ENCODE data around the gene NEK4.
"Not testable (repeated sequence)": the region's sequence is repeated elsewhere in the genome, so short reads cannot be mapped to it uniquely, and the experiment has no call there.

NEK4 gene

DNA sequence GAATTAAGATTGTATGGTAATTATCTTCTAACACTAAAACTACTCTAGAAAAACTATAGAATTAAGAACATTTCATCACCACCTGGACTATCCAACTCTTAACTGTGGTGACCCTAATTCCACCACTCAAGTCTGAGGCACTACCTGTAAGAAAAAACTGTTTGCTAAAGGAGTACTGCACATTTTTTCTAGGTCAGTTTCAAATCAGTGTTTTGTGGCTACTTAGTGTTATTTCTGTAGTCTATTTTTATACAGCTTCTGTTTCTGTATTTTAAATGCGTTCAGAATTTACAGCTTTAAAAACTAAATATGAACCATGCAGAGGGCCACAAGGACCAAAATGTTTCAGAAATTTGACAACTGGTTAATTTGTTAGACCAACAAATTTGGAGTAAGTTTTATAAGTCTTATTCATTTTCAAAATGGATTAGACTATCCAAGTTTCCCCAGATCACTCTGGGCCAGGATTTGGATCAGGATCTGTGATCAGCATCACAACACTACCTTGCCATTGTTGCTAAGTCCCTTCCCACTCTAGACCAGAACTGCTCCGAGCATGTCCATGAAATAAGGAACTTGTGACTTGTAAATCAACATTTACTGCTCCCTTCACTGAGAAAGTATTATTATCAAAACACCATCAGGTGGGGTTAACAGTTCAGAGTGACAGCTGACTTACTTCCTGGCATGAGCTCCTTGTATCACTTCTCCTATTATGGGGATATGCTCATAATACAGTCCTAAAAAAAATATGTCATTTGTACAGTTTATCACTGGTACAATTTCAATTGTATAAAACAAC, 73.7 kb downstream of the NEK4 start:
- no peak for DNase-seq

DNA sequence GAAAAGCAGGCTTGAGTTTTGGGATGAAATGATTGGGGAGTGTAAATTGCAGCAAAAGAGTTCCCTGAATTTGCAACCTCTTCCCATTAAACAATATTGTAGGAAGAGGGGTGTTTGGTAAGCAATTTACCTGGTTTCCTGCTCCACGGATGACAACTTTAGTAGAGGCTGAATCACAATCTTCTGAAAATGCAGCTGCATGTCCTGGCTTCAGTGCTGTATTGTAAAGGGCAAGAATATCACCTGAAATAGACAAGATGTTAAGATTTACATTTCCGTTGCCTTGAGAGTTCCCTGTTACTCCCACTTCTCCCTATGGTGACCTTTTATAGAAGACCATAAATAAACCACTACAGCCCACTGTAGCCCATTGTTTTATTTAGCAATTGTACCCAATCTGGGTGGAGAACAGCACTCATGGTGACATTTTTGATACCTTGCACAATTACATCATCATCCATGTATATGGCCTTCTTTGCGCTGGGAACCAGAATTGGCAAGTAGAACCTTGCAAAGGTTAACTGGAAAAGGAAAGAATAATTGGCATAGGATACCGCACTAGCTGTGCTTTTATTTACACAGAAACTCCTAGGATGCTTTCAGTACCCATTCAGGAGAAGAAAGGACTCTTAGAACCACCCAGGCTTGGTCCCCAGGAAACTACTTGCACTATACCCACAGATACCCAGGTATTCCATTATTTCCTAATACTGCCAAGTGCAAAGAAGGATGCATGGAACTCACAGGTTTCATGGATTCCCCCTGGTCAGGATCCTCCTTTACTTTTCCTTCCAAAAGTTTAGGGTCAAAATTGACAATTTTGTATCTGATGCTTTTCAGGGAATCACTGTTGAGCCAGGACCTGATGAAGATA, 74.7 kb downstream of the NEK4 start:
- no peak for DNase-seq

DNA sequence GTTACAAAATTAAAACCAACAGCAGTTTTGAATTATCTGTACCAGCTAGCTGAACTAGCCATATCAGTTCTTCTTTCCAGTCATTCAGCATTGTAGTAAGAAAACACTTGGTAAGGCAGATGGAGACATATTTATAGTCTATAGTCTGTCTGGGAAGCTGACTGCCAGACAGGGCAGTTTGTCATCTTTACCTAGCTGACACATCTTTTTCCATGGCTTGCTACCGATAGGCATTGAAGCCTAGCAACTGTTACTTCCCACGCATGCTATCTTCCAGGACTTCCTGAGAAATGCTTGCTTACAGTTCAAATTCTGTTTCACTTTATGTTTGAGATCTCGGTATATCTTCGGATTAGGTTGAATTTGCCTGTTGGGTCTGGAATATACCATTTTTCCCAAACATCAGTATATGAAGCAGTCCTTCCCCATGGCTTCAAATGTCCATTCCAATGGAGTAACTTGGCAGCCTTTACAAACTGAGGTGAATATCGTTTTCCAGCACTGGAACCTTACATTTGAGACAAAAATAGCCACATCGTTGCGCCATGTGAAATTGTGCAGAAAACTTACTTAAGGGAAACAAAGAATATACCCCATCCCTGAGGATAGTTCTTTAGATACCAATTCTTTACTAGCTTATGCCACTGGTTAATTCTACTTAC, 76.1 kb downstream of the NEK4 start:
- DNase-seq: no peak

DNA sequence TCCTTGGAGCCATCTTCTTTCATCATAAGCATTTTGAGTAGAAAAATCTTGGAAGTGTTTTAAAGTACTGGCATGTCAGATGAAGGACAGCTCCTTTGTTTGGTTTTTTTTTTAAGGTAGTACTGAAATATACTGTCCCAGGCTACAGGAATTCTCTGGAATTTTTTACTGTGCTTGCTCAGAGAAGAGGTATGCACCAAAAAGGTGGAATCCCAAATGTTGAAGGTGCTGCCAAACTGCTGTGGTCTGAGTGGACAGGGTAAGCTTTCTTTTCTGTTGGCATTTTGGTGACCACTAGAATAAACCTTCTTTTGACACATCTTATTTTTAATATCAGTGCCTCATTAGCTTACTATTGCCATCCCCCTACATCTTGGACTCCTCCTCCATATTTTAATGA, 77.7 kb downstream of the NEK4 start:
- DNase-seq: no peak

DNA sequence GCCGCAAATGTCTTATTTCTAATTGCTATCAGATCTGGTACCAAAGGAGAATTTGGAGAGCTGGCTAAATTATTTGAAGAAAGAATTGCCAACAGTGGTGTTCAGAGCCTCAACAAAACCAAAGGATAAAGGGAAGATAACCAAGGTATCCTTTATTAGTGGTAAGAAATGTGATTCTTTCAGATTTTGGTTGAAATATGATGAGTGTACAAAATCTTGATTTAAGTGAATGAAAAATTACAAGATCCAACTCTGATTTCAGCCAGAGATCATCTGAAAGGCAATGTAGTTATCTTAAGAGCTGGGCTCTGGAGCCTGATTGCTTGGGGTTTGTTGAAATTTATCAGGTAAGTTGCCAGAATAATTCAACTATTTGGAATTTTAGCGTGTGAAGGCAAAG, 80.2 kb downstream of the NEK4 start:
- no peak for DNase-seq

DNA sequence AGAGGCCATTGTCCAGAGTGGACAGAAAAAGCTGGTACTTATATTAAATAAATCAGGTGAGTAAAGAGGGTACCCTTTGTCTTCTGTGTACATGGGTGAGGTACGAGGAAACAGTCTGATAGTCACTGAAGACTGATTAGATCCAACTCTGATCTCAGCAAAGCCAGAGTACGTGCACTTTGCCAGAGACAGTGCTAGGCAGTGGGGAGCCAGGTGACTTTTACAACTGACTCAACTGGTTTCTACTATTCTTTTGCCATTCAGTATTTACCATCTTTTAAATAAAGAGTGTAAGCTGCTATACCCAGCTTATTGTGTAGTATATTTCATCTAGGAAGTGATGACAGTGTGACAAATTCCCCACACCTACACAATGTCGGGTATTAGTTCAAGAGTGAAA, 81.6 kb downstream of the NEK4 start:
- DNase-seq: no peak

DNA sequence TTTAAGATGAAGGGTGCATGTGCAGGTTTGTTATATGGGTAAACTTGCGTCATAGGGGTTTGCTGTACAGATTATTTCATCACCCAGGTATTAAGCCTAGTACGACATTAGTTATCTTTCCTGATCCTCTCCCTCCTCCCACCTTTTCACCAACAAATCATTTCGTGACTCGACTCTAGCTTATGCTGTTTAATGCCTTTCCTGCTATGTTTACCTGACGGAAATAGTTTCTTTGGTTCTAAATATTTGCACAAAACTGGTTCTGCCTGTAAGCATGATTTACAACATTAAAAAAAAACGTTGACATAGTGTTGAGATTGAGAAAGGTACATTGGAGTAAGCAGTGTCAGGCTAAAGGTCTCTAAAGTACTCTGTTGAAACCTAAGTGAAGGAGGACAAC, 82.5 kb downstream of the NEK4 start:
- DNase-seq: no peak

DNA sequence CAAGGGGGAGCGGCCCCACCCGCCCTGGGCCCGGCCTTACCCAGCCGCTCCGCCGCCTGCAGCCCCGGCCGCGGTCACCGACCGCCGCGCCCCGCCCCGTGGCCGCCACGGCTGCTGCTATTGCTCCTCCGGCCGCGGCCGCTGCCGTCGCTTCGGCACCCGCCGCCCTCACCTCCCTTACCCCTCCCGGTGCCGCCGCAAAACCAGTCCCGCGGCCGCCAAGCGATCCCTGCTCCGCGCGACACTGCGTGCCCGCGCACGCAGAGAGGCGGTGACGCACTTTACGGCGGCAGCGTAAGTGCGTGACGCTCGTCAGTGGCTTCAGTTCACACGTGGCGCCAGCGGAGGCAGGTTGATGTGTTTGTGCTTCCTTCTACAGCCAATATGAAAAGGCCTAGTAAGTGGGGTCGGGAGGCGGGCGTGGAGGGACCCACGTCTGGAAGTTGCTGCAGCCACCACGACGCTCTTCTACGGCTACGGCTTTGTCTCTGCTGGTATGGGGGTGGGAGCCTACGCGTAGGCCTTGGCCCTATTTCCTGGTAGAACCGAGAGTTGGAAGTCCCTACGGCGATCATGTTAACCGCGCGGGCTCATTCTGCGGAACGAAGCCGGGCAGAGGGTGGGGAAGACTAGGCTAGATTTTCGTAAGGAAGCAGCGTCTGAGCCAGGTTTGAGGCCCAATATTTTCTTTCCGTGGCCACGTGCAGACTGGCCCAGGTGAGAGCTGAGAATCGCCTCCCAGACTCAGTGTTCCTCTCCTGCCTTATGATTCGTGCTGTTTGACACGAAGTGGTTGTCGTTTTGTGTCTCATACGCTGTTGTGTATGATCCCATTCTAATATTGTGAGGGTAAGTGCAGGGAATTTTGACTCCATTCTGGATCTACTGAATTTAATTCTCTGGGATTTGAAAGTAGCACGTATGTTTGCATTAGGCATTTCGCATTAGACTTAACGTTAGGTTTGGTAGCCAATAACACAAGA, 84.7 kb downstream of the NEK4 start, which contains the start of the genes GNL3 and PBRM1:
Gene GNL3 (plus strand): TSS at position 324 of the 983 bp plus-strand sequence. CDS start 61 bp downstream, at position 385.
Gene PBRM1 (minus strand): TSS at position 205 of the 983 bp plus-strand sequence.
- DNase-seq: peak; percentile 80 to 96 (median 92)

DNA sequence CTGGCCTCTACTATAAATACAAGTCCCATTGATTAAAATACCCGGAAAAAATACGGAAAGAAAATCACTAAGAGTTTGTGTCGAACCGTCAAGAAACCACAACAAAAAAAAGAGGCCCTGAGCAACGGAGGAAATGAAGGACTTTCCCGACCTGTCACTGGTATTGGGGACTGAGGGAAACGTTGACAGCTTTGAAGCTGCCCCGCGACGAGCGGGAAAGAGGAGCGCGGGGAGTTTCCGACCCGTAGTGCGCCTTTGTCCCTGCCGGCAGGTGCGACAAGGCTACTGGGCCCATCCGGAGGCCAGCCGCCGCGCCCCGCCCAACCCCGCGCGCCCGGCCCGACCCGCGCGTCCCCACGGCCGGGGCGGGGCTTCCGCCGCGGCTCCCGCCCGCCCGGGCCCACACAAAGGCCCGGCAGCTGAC, 85.4 kb downstream of the NEK4 start:
- DNase-seq: peak in 11 of 14 donors; percentile 70 to 96 (median 92)

DNA sequence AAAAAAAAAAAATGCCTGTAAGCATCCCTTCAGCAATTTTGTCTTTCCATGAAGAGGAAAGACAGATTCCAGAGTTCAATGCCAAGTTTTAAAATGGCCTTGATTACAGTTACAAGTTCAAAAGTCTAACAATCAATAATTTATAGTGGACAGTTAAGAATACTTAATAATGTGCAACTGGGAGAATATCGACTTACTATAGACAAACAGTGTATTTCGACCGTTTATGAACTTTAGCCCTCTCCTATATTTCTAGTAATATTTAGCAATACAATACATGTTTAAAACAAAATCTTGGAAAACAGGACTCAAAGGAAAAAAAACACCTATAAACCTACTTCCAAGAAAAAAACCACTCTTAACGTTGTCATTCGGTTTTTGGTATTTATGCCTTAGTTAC, 86.6 kb downstream of the NEK4 start:
- DNase-seq: no peak

DNA sequence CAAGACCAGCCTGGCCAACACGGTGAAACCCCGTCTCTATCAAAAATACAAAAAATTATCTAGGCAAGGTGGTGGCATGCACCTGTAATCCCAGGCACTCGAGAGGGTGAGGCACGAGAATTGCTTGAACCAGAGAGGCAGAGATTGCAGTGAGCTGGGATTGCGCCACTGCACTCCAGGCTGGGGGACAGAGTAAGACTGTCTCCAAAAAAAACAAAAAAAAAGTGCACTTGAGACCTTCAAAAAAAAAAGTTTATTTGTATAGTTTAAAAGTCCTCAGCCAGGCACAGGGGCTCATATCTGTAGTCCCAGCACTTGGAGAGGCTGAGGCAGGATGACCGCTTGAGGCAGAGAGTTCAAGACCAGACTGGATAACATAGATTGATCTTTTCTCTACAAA, 87.1 kb downstream of the NEK4 start:
- DNase-seq: no peak

DNA sequence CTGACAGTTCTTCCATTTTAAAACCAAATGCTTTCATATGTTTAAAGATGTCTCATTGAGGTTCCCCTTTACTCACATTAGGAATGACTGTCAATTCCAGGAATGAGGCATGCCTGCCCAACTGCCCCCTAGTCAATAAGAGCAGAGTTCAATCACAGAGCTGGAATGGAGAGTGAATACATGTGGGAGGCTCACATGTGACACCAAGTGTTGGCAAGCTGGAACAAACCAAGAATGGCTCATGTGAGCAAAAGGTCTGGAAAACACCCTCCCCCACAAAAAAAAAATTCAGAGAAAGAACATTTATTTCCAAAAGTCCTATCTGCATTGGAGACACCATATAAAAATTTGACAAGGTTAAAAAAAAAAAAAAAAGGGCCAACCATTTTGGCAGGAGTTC, 88.7 kb downstream of the NEK4 start:
- DNase-seq: peak in 4 of 14 donors; percentile 1 to 18 (median 11)

DNA sequence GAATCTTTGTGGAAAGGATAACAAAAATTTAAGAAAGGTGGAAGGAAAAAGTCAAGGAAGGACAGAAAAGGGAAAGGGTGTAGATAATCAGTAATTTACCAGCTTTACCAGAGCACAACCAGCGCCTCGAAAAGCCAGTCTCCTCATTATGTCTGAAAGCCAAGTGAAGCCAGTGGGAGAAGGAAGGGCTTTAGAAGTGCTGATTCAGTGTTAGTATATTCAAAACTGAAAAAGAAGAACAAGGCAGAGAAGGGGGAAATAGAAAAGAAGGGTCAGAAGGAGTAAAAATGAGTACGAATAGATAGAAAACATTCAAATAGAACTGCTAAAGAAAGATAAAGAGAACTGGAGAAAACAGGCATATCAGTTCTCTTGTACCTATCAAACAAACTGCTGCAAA, 89.1 kb downstream of the NEK4 start:
- DNase-seq: no peak

DNA sequence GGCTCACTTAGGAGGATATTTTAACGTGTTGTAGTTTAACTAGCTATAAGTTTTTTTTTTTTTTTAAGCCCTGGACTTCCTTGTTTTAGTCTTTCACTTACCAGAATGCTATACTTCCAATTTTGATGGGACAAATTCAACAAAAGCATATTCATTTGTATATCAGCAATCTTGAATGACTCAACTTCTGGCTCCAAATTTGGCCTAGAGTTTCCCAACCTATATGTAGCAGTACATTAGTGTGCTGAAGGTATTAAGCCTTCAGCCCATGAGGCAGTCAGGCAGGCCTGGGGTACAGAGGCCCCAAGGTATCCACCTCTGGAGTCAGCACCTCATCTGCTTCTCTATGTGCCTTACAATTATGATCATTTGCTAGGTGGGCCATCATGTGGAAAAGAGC, 90.9 kb downstream of the NEK4 start:
- no peak for DNase-seq

DNA sequence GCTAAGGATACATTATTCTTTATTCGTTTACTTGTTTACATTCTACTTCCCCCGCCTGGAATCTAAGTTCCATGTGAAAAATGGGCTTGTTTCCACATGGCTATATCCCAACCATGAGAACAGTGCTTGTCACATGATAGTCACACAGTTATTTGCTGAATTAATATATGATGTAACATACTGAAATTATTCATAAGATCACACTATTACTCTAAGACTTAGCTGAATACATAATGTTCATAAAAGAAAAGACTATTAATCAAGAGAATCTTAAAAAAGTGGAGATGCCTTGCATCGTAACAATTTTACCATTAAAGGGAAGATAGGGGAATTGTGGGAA, 91.6 kb downstream of the NEK4 start:
- DNase-seq: no peak

DNA sequence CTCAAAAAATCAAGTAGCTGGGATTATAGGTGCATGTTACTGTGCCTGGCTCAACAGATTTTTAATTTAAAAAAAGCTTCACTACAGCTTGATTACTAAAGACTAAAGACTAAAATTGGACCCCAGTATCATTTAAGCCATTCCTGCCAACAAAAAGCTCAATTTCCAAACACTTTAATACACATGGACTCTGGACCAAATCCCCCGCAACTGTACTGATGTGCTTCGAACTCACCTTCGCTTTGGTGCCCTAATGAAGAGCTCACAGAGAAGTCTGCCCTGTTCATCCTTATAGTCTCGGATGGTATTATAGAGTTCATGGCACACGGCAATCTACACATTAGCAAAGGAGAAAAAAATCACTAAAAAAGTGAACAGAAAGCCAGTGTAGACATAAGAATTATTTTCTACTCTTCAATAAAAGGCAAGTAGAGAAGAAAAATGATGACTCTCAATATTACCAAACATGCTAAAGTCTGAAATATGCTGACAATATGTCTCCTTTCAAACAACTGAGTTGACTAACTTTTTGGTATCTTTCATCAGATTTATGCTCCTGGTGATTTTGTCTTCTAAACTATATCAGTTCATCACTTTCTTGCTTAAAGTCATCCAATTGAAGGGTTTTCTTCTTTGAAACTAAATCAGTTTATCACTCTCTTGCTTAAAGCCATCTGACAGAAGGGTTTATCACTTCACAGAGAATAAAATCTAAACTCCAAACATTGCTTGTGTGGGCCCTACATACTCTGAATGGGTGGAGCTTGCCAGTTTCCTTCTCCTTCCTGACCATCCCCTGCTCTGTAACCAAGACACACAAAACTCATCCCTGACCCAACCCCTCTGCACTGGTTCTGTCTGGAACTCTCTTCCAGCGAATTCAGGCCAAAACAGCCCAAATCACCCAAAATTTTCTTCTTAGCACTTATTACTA, 92.2 kb downstream of the NEK4 start:
- DNase-seq: no peak

DNA sequence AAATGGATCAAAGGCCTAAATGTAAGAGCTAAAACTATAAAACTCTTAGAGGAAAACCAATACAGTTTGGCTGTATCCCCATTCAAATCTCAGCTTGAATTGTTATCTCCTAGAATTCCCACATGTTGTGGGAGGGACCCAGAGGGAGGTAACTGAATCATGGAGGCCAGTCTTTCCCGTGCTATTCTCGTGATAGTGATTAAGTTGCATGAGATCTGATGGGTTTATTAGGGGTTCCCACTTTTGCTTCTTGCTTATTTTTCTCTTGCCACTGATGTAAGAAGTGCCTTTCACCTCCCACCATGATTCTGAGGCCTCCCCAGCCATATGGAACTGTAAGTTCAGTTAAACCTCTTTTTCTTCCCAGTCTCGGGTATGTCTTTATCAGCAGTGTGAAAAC, 94.5 kb downstream of the NEK4 start:
- not testable (repeated sequence) for DNase-seq

DNA sequence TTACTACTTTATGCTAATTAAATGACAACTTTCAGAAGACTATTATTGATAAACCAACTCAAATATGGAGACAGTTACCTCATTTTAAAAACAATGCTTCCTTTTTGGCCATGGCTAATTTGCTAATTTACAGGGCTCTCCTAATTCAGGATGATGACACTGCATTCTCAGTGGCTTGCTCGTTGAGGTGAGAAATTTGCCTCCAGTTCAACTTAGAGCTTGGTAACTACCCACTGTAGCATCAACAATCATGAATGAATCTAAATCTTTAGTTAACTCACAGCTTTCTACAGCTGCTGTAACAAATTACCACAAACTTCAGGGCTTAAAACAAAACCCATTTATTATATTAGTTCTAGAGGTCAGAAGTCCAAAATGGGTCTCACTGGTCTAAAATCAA, 99.1 kb downstream of the NEK4 start:
- no peak for DNase-seq

DNA sequence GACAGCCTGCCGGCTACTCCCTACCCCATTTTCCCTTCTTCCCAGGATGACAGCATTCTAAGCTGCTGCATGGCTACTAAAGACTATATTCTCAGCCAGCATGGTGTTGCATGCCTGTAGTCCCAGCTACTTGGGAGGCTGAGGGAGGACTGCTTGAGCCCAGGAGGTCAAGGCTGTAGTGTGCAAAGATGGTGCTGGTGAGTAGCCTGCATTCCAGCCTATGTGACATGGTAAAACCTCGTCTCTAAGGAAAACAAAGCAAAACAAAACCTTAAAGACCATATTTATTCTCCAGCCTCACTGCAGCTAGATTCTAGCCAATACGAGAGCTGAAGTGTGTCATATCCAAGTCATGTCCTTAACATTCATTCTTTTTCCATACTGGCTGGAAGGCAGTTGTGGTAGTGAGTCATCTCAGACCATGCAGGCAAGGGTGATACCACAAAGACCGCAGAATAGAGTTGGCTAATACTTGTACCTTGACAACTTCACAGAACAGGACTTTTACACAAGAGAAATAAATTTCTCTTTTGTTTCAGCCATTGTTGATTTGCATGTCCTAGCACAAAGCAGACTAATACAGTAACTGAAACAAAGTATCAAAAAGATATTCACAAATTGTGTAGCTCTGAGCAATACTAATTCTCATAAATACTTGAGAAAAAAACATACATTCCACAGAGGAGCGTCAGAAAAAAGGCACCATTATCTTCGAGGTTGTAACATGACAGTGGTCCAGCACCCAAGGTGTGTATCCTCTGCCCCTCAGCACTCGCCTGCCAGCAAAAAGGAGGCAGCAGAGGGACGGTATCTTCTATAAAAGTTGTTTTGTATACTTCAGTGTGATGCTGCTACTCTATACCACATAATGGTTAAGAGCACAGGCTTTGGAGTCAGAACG, 99.9 kb downstream of the NEK4 start:
- peak in 1 of 14 donors; percentile 5 for DNase-seq

DNA sequence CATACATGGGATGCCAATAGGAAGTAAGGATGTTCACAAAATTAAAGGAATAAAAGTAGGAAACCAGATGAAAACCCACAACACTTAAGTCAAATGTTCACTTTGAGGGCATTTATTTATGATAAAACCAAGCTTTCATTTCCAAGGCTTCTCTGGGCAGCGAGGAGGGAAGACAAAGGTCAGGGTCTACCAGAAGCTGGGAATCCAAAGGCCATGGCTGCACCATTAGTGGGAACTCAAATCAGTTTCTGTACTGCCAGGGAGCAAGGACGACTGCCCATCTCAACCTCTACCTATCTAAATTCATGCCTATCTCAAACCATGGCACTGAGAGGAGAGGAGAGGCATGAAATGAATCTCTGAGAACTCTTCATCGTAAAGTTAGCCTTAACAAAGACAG, 107.6 kb downstream of the NEK4 start:
- no peak for DNase-seq

Data from C1 segment of cervical spinal cord (tissue), 14 donors.